Activated T-cell treated with anti-CD3 and anti-CD28 coated beads, Interleukin-2, amount 50 U/mL, for 48 hours (primary cell): ENCODE data around the gene LDLRAD2.
"Not testable (repeated sequence)": the region's sequence is repeated elsewhere in the genome, so short reads cannot be mapped to it uniquely, and the experiment has no call there.

Source experiments
- DNase-seq, 2 experiments: peaks; one replicate each; pipeline ENCODE4 v3.0.0-alpha.2; 2020

LDLRAD2 gene

GRCh38 chr1:21824926-21825325 lies 12.9 kb downstream of the LDLRAD2 start:
- DNase-seq, result no peak

GRCh38 chr1:21825393-21825792 lies 13.3 kb downstream of the LDLRAD2 start:
- DNase-seq, result no peak

- DNase-seq, result not testable (repeated sequence)
These were observed 14.6 kb downstream of the LDLRAD2 start for GRCh38 chr1:21826694-21827093.

- no peak for DNase-seq
These were observed 15.1 kb downstream of the LDLRAD2 start for GRCh38 chr1:21827141-21827679.

- no peak for DNase-seq
These were observed 16.0 kb downstream of the LDLRAD2 start for GRCh38 chr1:21828075-21828474.

GRCh38 chr1:21828506-21829210 lies 16.6 kb downstream of the LDLRAD2 start:
- no peak for DNase-seq

- no peak for DNase-seq
These were observed 17.2 kb downstream of the LDLRAD2 start for GRCh38 chr1:21829294-21829693.

GRCh38 chr1:21830792-21831453 lies 18.9 kb downstream of the LDLRAD2 start:
- DNase-seq, result no peak

GRCh38 chr1:21831454-21831970 lies 19.4 kb downstream of the LDLRAD2 start:
- no peak for DNase-seq

GRCh38 chr1:21833392-21833976 lies 21.4 kb downstream of the LDLRAD2 start:
- no peak for DNase-seq

- DNase-seq, result no peak
These were observed 22.0 kb downstream of the LDLRAD2 start for GRCh38 chr1:21834094-21834493.

GRCh38 chr1:21834666-21835065 lies 22.6 kb downstream of the LDLRAD2 start:
- DNase-seq, result no peak

GRCh38 chr1:21836010-21836409 lies 23.9 kb downstream of the LDLRAD2 start:
- no peak for DNase-seq

- no peak for DNase-seq
These were observed 24.7 kb downstream of the LDLRAD2 start for GRCh38 chr1:21836729-21837128.

GRCh38 chr1:21837476-21837875 lies 25.4 kb downstream of the LDLRAD2 start:
- no peak for DNase-seq

GRCh38 chr1:21838359-21839157 lies 26.5 kb downstream of the LDLRAD2 start:
- no peak for DNase-seq

GRCh38 chr1:21839337-21840037 lies 27.4 kb downstream of the LDLRAD2 start:
- DNase-seq, result no peak

GRCh38 chr1:21840981-21841380 lies 28.9 kb downstream of the LDLRAD2 start:
- DNase-seq, result no peak

- DNase-seq, result no peak
These were observed 29.9 kb downstream of the LDLRAD2 start for GRCh38 chr1:21841852-21842466.

GRCh38 chr1:21842606-21843162 lies 30.6 kb downstream of the LDLRAD2 start:
- DNase-seq, result no peak

- no peak for DNase-seq
These were observed 31.1 kb downstream of the LDLRAD2 start for GRCh38 chr1:21843208-21843607.
